Activated gamma-delta T cell (primary cell): ENCODE measurements around the gene IL21.
"Not testable (repeated sequence)": the region's sequence is repeated elsewhere in the genome, so short reads cannot be mapped to it uniquely, and the experiment has no call there.

Source experiments
- DNase-seq: peaks from one replicate; lab custom pipeline; 2025; lab: John Stamatoyannopoulos, UW
- total RNA-seq, 2 donors: gene quantifications; one replicate each; lab custom pipeline; 2026; lab: John Stamatoyannopoulos, UW

The IL21 gene
- 0.10 to 0.22 reads per million in 2 donors for total RNA-seq

GRCh38 chr4:122621016-122621507, at the start of gene IL21:
Gene IL21, minus strand, starts transcription at chr4:122621066. Its CDS starts 55 bp downstream, at chr4:122621011.
- no peak for DNase-seq

DNA sequence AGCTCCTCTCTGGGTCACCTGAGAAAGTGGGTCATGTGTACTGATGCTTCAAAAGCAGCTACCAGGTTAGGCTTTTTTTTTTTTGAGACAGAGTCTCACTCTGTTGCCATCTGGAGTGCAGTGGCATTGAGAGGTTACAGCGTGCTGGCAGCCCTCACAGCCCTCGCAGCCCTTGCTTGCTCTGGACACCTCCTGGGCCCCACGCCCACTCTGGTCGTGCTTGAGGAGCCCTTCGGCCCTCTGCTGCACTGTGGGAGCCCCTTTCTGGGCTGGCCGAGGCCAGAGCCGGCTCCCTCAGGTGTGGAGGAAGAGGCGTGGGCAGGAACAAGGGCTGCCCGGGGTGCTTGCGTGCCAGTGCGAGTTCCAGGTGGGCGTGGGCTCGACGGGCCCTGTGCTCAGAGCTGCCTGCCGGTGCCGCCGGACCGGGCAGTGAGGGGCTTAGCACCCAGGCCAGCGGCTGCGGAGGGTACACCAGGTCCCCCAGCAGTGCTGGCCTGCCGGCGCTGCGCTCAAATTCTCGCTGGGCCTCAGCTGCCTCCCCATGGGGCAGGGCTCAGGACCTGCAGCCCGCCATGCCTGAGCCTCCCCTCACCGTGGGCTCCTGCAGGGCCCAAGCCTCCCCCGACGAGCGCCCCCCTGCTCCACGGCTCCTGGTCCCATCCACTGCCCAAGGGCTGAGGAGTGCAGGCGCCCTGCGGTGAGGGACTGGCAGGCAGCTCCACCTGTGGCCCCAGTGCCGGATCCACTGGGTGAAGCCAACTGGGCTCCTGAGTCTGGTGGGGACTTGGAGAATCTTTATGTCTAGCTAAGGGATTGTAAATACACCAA, 49.3 kb upstream of the IL21 start:
- DNase-seq, result no peak

DNA sequence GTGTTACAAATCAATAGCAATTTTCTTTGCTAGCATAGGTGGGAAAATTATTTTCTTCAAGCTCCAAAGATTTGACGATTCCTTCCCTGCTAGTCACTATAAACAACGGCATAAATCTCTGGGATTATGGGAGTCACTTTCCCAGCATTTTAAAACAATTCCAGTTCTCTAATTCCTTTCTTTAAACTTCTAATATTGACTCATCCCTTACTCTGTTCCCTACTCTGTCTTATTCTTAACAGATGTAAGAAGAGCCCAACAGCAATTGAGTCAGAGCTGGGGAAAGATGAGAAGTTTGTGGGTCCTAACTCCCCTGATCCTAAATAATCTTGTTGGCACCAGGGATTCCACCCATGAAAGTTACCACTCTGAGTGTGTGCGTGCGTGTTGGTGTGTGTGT, 47.4 kb upstream of the IL21 start:
- DNase-seq, result no peak

- DNase-seq, result no peak
These were observed 45.8 kb upstream of the IL21 start for GRCh38 chr4:122666527-122667245.

DNA sequence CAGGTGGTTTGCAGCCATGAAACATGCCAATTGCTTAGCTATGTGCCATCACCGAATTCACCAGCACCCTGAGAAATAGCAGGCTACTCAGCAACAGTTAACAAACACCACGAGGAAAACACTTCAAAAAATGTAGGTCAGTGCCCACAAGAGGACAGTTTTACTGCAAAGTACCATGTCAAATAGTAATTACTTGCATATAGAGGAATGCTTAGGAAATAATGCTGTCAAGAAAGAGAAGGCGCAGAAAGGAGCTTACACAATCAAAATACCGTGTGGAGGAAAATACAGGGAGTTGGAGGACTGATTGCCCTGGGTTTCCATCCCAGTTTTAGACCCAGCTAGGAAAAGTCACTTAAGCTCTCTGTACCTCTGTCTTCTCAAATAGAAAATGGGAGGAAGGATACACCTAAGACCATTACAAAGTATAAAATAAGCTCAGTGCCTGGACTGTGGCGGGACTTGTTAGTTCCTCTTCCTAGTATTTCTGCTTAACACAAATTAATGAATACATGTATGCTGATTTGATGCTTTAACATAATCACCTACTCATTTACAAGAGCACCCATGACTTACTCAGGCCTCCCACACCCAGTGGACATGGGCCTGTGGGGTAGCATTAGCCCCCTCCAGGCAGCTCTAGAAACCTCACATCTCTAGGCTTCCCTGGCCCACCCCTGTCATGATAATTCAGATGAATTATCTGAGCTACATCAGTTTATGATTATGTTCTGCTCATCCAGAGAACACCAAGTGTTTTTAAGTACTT, 44.5 kb upstream of the IL21 start:
- no peak for DNase-seq

- no peak for DNase-seq
These were observed 43.1 kb upstream of the IL21 start for GRCh38 chr4:122663814-122664610.

DNA sequence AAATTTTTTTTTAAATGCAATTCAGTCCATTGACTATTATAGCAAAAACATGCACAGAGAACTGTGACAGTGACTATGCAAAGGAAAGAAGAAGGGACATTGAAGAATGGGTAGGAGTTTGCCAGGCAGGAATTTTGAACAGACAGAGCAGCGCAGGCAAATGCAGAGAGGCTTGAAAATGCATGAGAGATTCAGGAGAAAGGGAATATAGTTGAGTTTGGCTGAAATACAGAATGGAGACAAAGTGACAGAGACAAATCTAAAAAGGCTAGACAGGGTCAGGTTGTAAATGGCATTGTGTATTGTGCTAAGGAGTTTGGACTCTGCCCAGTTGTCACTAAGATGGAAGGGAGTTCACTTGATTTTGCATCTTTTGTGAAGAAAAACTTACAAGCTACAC, 42.4 kb upstream of the IL21 start:
- no peak for DNase-seq

DNA sequence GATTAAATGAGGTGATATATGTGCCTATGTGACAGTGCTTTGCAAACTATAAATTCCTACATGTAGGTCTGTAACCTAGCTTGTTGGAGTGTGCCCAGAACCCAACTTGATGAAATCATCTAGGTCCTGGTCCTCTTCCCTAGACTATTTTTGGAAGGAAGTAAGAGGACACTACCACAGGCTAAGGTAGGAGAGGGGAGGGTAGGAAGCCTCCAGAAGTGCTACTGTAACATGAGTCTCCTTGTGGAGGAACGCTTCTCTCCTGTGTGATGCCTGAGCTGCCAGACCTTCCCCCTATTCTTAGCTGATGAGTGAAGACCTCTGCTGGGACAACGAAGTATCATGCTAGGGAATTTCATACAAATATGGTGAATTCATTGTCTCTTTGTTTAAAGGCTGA, 41.8 kb upstream of the IL21 start:
- DNase-seq, result no peak

DNA sequence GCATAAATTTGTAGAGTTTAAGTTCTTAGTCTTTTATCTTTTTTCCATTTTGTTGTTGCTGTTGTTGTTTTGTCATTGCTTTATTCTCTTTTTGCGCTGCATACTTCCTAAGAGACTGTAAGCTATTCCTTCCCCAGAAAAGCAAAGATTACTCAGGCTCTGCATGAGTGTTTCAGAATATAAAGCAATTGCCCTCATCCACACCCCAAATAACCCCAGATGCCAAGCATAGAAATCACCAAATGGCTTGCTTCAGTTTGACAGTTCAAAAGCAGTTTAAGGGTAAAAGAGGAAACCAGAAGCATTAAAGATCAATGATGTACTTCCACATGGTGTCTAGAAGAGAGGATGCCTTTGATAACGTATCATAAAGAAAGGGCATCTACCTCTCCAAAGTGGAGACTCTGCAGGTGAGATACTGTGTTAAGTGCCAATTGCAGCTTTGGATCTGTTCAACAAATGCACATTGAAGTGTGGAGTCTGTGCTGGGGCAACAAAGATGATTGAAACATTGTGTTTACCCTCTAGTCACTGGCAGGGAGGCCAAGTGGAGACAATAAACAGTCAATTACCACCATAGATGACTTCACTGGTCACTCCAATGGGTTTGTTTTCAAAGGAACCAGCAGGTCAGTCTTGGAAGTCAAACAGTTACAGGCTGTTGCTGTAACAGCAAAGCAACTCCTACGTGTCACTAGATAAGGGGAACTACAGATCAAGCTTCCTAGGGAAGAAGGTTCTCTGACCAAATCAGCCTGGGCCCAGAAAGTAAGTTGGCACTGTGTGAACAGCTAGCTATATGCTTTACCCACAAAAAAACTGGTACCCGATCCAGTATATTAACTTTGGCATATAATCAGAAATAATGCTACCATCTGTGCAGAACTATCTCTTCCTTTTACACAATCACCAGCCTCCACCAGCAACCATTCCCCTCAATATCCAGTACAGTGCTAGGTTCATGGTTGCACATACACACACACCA, 40.6 kb upstream of the IL21 start:
- DNase-seq, result no peak

DNA sequence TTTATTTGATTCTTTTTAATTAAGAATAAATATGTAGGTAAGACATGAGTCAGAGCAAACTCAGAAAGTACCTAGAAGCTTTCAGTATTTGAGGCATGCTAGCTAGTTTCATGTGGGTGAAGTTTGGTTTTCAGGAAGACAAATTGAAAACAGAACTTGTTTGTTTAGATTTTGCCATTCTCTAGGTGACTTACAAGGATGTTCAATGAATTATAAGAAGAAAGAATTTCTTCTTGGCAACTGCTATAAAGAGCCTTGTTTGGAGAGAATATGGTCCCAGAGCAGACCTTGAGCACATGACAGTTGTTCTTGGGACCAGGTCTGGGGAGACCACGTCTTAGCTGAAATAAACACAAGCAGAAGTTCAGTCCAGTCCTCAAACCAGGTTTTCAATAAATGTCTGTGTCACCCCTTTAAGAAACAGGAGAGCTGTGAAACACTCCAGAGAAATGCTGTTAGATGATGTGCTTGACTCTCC, 38.0 kb upstream of the IL21 start:
- DNase-seq, result no peak

DNA sequence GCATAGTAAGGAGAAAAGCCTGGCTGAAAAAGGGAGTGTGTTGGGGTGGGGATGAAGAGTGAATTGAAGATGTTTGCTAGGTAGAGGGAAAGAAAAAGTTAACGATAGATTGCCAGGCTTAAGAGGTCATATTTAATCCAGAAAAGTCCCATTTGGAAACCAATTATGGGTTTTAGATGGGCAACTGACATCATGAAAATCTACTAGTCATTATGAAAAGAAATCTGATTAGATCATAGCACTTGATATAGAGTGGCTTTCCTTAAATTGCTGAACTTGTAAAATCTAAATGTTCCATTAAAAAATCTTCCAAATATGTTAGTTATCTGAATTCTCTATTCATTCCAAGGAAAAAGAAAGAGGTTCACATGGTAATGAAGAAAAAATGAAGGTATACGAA, 37.5 kb upstream of the IL21 start:
- DNase-seq, result no peak

DNA sequence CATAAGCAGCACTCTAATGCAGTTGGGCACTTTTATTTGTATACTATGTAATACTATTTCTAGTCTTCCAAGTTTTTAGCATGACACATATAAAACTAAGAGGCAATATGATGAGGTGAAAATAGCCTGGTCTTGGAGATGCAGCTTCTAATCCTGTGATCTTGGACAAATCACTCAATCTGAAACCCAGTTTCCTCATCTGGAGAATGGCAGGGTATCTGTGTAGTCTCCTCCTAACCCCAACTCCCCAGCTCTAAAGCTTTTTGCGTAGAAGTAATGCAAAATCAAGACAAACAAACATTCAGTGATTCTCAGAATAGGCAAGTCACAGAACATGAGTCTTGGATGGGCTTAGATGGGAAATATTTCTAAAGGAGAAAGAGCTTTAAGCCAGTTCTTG, 36.7 kb upstream of the IL21 start:
- no peak for DNase-seq

DNA sequence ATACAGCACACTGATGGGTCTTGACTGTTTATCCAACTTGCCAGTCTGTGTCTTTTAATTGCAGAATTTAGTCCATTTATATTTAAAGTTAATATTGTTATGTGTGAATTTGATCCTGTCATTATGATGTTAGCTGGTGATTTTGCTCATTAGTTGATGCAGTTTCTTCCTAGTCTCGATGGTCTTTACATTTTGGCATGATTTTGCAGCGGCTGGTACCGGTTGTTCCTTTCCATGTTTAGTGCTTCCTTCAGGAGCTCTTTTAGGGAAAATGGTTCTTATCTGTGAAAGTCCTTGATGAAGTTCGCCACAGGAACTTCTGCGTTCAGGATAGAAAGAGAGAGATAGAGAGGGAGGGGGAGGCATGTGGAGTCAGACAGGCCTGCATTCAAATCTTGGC, 35.7 kb upstream of the IL21 start:
- DNase-seq, result not testable (repeated sequence)

GRCh38 chr4:122652379-122652778, 31.5 kb upstream of the IL21 start:
- no peak for DNase-seq

- DNase-seq, result no peak
These were observed 29.3 kb upstream of the IL21 start for GRCh38 chr4:122650148-122650547.

DNA sequence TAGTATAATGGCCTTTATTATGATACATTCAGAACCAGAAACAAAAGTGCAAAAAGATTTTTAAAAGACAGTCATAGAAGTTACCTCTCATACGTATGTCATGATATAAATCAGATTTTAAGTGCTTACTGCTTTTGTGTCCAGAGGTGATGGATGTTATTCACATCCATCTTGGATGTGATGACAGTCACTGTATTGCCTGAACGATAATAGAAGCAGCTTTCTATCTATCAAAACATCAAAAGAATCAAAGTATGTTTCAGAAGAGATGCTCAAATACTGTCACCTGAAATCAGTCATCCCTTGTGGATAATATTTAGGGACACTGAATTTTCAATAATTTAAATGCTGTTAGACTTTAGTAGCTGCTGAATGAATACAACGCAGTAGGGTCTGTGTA, 26.8 kb upstream of the IL21 start:
- no peak for DNase-seq

GRCh38 chr4:122643257-122643656, 22.4 kb upstream of the IL21 start:
- no peak for DNase-seq

- no peak for DNase-seq
These were observed 18.3 kb upstream of the IL21 start for GRCh38 chr4:122639181-122639580.

- DNase-seq, result no peak
These were observed 15.8 kb upstream of the IL21 start for GRCh38 chr4:122636697-122637096.

- no peak for DNase-seq
These were observed 14.3 kb upstream of the IL21 start for GRCh38 chr4:122635205-122635604.
